Activated CD8-positive, alpha-beta memory T cell treated with anti-CD3 and anti-CD28 coated beads, Interleukin-2, amount 10 ng/mL, durations not matched to agents 7 days and 5 days (primary cell): ENCODE data around the gene GAGE12D. TPM values are rescaled to one million over a fixed set of nuclear protein-coding genes. Genes with fewer than 3 reads are reported as not detected.
"Not testable (repeated sequence)": the region's sequence is repeated elsewhere in the genome, so short reads cannot be mapped to it uniquely, and the experiment has no call there.

Source experiments
- ATAC-seq: fragments of 150-1000 bp; cut with Tn5 transposase; one replicate; pipeline ENCODE4 v1.10.0; 2021; ENCODE audit warnings: moderate library complexity
- CTCF ChIA-PET: fragments of 350-600 bp; sonication (Branson Sonifier 250); formaldehyde crosslinking; loops from one replicate; lab custom pipeline; 2021; ENCODE audit warnings: antibody characterized with exemption; lab: Charles Lee
- DNase-seq: peaks from one replicate; pipeline ENCODE4 v3.0.0-alpha.2; 2020
- H3K27ac Mint-ChIP-seq: one replicate; pipeline ENCODE4 v1.8.0; 2021; ENCODE audit warnings: mild to moderate bottlenecking, mixed read lengths
- H3K27me3 Mint-ChIP-seq: one replicate; pipeline ENCODE4 v1.8.0; 2021; ENCODE audit warnings: mixed read lengths
- H3K36me3 Mint-ChIP-seq: one replicate; pipeline ENCODE4 v1.8.0; 2021; ENCODE audit warnings: mild to moderate bottlenecking, mixed read lengths
- H3K4me1 Mint-ChIP-seq: one replicate; pipeline ENCODE4 v1.8.0; 2021; ENCODE audit warnings: mixed read lengths
- H3K4me3 Mint-ChIP-seq: one replicate; pipeline ENCODE4 v1.8.0; 2021; ENCODE audit warnings: mild to moderate bottlenecking, moderate library complexity, mixed read lengths
- H3K9me3 Mint-ChIP-seq: one replicate; pipeline ENCODE4 v1.8.0; 2022; ENCODE audit warnings: low read depth, mixed read lengths
- total RNA-seq, 2 experiments: library from RNA; stranded (reverse); gene quantifications; one replicate each; pipeline ENCODE4 v1.2.3, GENCODE V29; 2021

Gene GAGE12D
- total RNA-seq: not detected

- CTCF ChIA-PET, H3K4me3 Mint-ChIP-seq: not testable (repeated sequence)
Measured at GRCh38 chrX:49541433-49541832, at the start of gene GAGE12D. Gene GAGE12D, plus strand, starts transcription at chrX:49541733. Its CDS starts 1,155 bp downstream, at chrX:49542888.

GRCh38 chrX:49531877-49532276 lies 9.7 kb upstream of the GAGE12D start, which contains the start of gene GAGE12C:
Gene GAGE12C, plus strand, starts transcription at chrX:49532177. Its CDS starts 1,155 bp downstream, at chrX:49533332.
- CTCF ChIA-PET, ATAC-seq, DNase-seq, H3K36me3 Mint-ChIP-seq, H3K27ac Mint-ChIP-seq, H3K9me3 Mint-ChIP-seq, H3K4me1 Mint-ChIP-seq, H3K27me3 Mint-ChIP-seq, H3K4me3 Mint-ChIP-seq: not testable (repeated sequence)

More at GRCh38 chrX:49541433-49541832, at the start of gene GAGE12D:
- H3K4me1 Mint-ChIP-seq, H3K27ac Mint-ChIP-seq, H3K9me3 Mint-ChIP-seq, H3K36me3 Mint-ChIP-seq, DNase-seq, ATAC-seq, H3K27me3 Mint-ChIP-seq: not testable (repeated sequence)

- DNase-seq, H3K27ac Mint-ChIP-seq, H3K4me1 Mint-ChIP-seq, H3K4me3 Mint-ChIP-seq, H3K36me3 Mint-ChIP-seq, ATAC-seq, CTCF ChIA-PET, H3K9me3 Mint-ChIP-seq, H3K27me3 Mint-ChIP-seq: not testable (repeated sequence)
Measured at GRCh38 chrX:49550989-49551388, 9.5 kb downstream of the GAGE12D start, which contains the start of gene GAGE12E. Gene GAGE12E, plus strand, starts transcription at chrX:49551289. Its CDS starts 1,155 bp downstream, at chrX:49552444.

GRCh38 chrX:49560542-49560941 lies 19.0 kb downstream of the GAGE12D start, which contains the start of gene GAGE12F:
Gene GAGE12F, plus strand, starts transcription at chrX:49560842. Its CDS starts 1,155 bp downstream, at chrX:49561997.
- ATAC-seq, CTCF ChIA-PET, H3K4me1 Mint-ChIP-seq: not testable (repeated sequence)

GRCh38 chrX:49568728-49569127 lies 27.2 kb downstream of the GAGE12D start:
- H3K4me3 Mint-ChIP-seq, H3K27ac Mint-ChIP-seq, H3K4me1 Mint-ChIP-seq, H3K36me3 Mint-ChIP-seq, CTCF ChIA-PET, H3K27me3 Mint-ChIP-seq, H3K9me3 Mint-ChIP-seq, ATAC-seq: not testable (repeated sequence)
- peak; percentile 32 for DNase-seq

More at GRCh38 chrX:49560542-49560941, 19.0 kb downstream of the GAGE12D start, which contains the start of gene GAGE12F:
- not testable (repeated sequence) for H3K27ac Mint-ChIP-seq, H3K36me3 Mint-ChIP-seq, H3K9me3 Mint-ChIP-seq, H3K4me3 Mint-ChIP-seq, H3K27me3 Mint-ChIP-seq, DNase-seq

GRCh38 chrX:49569152-49569551 lies 27.6 kb downstream of the GAGE12D start:
- H3K4me3 Mint-ChIP-seq, H3K27me3 Mint-ChIP-seq, CTCF ChIA-PET, H3K36me3 Mint-ChIP-seq, H3K27ac Mint-ChIP-seq, H3K9me3 Mint-ChIP-seq, ATAC-seq, H3K4me1 Mint-ChIP-seq: not testable (repeated sequence)
- peak; percentile 11 for DNase-seq

GRCh38 chrX:49570100-49570499 lies 28.6 kb downstream of the GAGE12D start, which contains the start of gene GAGE12G:
Gene GAGE12G, plus strand, starts transcription at chrX:49570400. Its CDS starts 1,155 bp downstream, at chrX:49571555.
- ATAC-seq, H3K9me3 Mint-ChIP-seq, H3K27ac Mint-ChIP-seq, H3K4me3 Mint-ChIP-seq, H3K4me1 Mint-ChIP-seq, CTCF ChIA-PET, DNase-seq, H3K36me3 Mint-ChIP-seq, H3K27me3 Mint-ChIP-seq: not testable (repeated sequence)

- H3K4me1 Mint-ChIP-seq, CTCF ChIA-PET, H3K27ac Mint-ChIP-seq, DNase-seq, H3K27me3 Mint-ChIP-seq, ATAC-seq, H3K36me3 Mint-ChIP-seq, H3K4me3 Mint-ChIP-seq, H3K9me3 Mint-ChIP-seq: not testable (repeated sequence)
Measured at GRCh38 chrX:49579649-49580048, 38.1 kb downstream of the GAGE12D start, which contains the start of gene GAGE12H. Gene GAGE12H, plus strand, starts transcription at chrX:49579949. Its CDS starts 1,155 bp downstream, at chrX:49581104.

- ATAC-seq, H3K9me3 Mint-ChIP-seq, H3K4me3 Mint-ChIP-seq, H3K27ac Mint-ChIP-seq, CTCF ChIA-PET, H3K36me3 Mint-ChIP-seq, H3K4me1 Mint-ChIP-seq, DNase-seq, H3K27me3 Mint-ChIP-seq: not testable (repeated sequence)
Measured at GRCh38 chrX:49589196-49589595, 47.7 kb downstream of the GAGE12D start, which contains the start of gene GAGE2A. Gene GAGE2A, plus strand, starts transcription at chrX:49589496. Its CDS starts 1,155 bp downstream, at chrX:49590651.

- H3K4me3 Mint-ChIP-seq, ATAC-seq, H3K9me3 Mint-ChIP-seq, H3K27me3 Mint-ChIP-seq, H3K36me3 Mint-ChIP-seq, CTCF ChIA-PET, H3K4me1 Mint-ChIP-seq, H3K27ac Mint-ChIP-seq: not testable (repeated sequence)
- DNase-seq: peak; percentile 40
Measured at GRCh38 chrX:49589769-49590478, 48.4 kb downstream of the GAGE12D start.

GRCh38 chrX:49590488-49590887 lies 49.0 kb downstream of the GAGE12D start:
- ATAC-seq, CTCF ChIA-PET: not testable (repeated sequence)

More at GRCh38 chrX:49590488-49590887, 49.0 kb downstream of the GAGE12D start:
- not testable (repeated sequence) for H3K4me3 Mint-ChIP-seq, H3K9me3 Mint-ChIP-seq, H3K27me3 Mint-ChIP-seq, H3K4me1 Mint-ChIP-seq, H3K36me3 Mint-ChIP-seq, H3K27ac Mint-ChIP-seq
- peak; percentile 35 for DNase-seq
